SW480 (cell line): ENCODE measurements around the gene FRMD4A.

Source experiments
- DNase-seq: peaks from one replicate; pipeline ENCODE4 v3.0.0-alpha.2; 2016; ENCODE audit warnings: low spot score

Gene FRMD4A

GRCh38 chr10:13703101-13703818 lies 627.5 kb downstream of the FRMD4A start:
- peak; percentile 83 for DNase-seq

GRCh38 chr10:13701157-13701919 lies 629.4 kb downstream of the FRMD4A start:
- DNase-seq = no peak

- DNase-seq = no peak
These were observed 630.1 kb downstream of the FRMD4A start for GRCh38 chr10:13700473-13701144.

GRCh38 chr10:13699216-13699615 lies 631.5 kb downstream of the FRMD4A start:
- DNase-seq = no peak

GRCh38 chr10:13698217-13698616 lies 632.5 kb downstream of the FRMD4A start:
- no peak for DNase-seq

- no peak for DNase-seq
These were observed 634.7 kb downstream of the FRMD4A start for GRCh38 chr10:13696071-13696470.

- no peak for DNase-seq
These were observed 635.1 kb downstream of the FRMD4A start for GRCh38 chr10:13695588-13695987.

GRCh38 chr10:13693783-13694700 lies 636.7 kb downstream of the FRMD4A start:
- DNase-seq = no peak

- DNase-seq = no peak
These were observed 640.4 kb downstream of the FRMD4A start for GRCh38 chr10:13690281-13690825.

GRCh38 chr10:13686331-13686752 lies 644.4 kb downstream of the FRMD4A start:
- DNase-seq = no peak

GRCh38 chr10:13685885-13686284 lies 644.8 kb downstream of the FRMD4A start:
- DNase-seq = no peak

- DNase-seq = no peak
These were observed 645.8 kb downstream of the FRMD4A start for GRCh38 chr10:13684806-13685482.

- DNase-seq = no peak
These were observed 646.4 kb downstream of the FRMD4A start for GRCh38 chr10:13684252-13684791.

GRCh38 chr10:13683017-13683416 lies 647.7 kb downstream of the FRMD4A start:
- no peak for DNase-seq

GRCh38 chr10:13681960-13682359 lies 648.8 kb downstream of the FRMD4A start:
- no peak for DNase-seq

GRCh38 chr10:13681528-13681927 lies 649.2 kb downstream of the FRMD4A start:
- DNase-seq = no peak

GRCh38 chr10:13681095-13681494 lies 649.6 kb downstream of the FRMD4A start:
- peak; percentile 11 for DNase-seq

GRCh38 chr10:13678101-13678843 lies 652.5 kb downstream of the FRMD4A start:
- no peak for DNase-seq

- DNase-seq = no peak
These were observed 655.8 kb downstream of the FRMD4A start for GRCh38 chr10:13674645-13675588.
